ENCODE results near the gene KDM5A. TPM values are rescaled to one million over a fixed set of nuclear protein-coding genes. Genes with fewer than 3 reads are reported as not detected.

KDM5A gene
- total and polyA plus RNA-seq, 2 donors (not counting 1 experiment from before 2014, with no cell fraction given) = 24.4 to 54.5 TPM

DNA sequence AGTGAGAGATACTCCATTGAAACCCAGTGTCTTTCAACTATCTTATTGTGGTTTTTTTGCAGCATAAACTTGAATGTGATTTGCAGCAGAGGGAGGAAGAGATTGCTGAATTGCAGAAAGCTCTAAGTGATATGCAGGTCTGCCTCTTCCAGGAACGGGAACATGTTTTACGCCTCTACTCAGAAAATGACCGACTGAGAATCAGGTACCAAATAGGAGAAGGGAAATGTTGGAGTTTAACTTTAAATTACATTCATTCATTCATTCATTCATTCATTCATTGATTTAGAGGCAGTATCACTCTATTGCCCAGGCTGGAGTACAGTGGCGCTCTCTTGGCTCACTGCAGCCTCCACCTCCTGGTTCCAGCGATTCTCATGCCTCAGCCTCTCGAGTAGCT, 29.3 kb upstream of the KDM5A start:
- Histone ChIP-seq H3K9ac (ENCODE audit: insufficient read depth, low read length) (no peak overlapping the region), H2AFZ (ENCODE audit: low read length) (no peak overlapping the region), H3K27ac (ENCODE audit: insufficient read depth, low read length) (no peak overlapping the region), H3K4me2 (ENCODE audit: extremely low read depth, insufficient read depth, low read length) (no peak overlapping the region), H3K79me2 (ENCODE audit: control insufficient read depth, insufficient read depth, low read length) (no peaks in the 10 kb centered on the region), H3K4me3 (replicated peaks in 1 of 4; ENCODE audit: control extremely low read depth in 1 of 4, insufficient read depth in 1 of 4, low read depth in 3 of 4, low read length in 4 of 4) (no peak overlapping the region), H3K36me3 (ENCODE audit: control insufficient read depth, insufficient read depth, low read length) (peaks cover 3% of the 10 kb centered on the region), H3K4me1 (ENCODE audit: control insufficient read depth, extremely low read depth, insufficient read depth, low read length) (no peaks in the 10 kb centered on the region), H3K9me3 (ENCODE audit: control insufficient read depth, insufficient read depth, low read depth, low read length) (no peaks in the 10 kb centered on the region), H4K20me1 (ENCODE audit: control insufficient read depth, extremely low read depth, insufficient read depth, low read length) (no peaks in the 10 kb centered on the region), H3K27me3 (ENCODE audit: control insufficient read depth, insufficient read depth, low read length) (no peaks in the 10 kb centered on the region)
- DNase-seq (ENCODE audit: low read depth in 2 of 2) = no peak
- TF ChIP-seq EZH2 (IDR thresholded peaks at IDR 0.05; ENCODE audit: low read length, missing control alignments) = no peak
- TF ChIP-seq, protein P1, sequence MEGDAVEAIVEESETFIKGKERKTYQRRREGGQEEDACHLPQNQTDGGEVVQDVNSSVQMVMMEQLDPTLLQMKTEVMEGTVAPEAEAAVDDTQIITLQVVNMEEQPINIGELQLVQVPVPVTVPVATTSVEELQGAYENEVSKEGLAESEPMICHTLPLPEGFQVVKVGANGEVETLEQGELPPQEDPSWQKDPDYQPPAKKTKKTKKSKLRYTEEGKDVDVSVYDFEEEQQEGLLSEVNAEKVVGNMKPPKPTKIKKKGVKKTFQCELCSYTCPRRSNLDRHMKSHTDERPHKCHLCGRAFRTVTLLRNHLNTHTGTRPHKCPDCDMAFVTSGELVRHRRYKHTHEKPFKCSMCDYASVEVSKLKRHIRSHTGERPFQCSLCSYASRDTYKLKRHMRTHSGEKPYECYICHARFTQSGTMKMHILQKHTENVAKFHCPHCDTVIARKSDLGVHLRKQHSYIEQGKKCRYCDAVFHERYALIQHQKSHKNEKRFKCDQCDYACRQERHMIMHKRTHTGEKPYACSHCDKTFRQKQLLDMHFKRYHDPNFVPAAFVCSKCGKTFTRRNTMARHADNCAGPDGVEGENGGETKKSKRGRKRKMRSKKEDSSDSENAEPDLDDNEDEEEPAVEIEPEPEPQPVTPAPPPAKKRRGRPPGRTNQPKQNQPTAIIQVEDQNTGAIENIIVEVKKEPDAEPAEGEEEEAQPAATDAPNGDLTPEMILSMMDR (conservative IDR thresholded peaks at IDR 0.05 in 1 of 2, IDR thresholded peaks at IDR 0.05 in 1 of 2; ENCODE audit: low read depth in 1 of 2, low read length in 2 of 2) = no peak

- Histone ChIP-seq H3K9ac (ENCODE audit: insufficient read depth, low read length) (no peak overlapping the region), H3K4me2 (ENCODE audit: extremely low read depth, insufficient read depth, low read length) (no peak overlapping the region), H3K27me3 (ENCODE audit: control insufficient read depth, insufficient read depth, low read length) (no peaks in the 10 kb centered on the region), H3K27ac (ENCODE audit: insufficient read depth, low read length) (no peak overlapping the region), H3K79me2 (ENCODE audit: control insufficient read depth, insufficient read depth, low read length) (no peaks in the 10 kb centered on the region), H3K36me3 (ENCODE audit: control insufficient read depth, insufficient read depth, low read length) (peaks cover 3% of the 10 kb centered on the region), H3K9me3 (ENCODE audit: control insufficient read depth, insufficient read depth, low read depth, low read length) (no peaks in the 10 kb centered on the region), H4K20me1 (ENCODE audit: control insufficient read depth, extremely low read depth, insufficient read depth, low read length) (no peaks in the 10 kb centered on the region), H2AFZ (ENCODE audit: low read length) (no peak overlapping the region), H3K4me3 (replicated peaks in 1 of 4; ENCODE audit: control extremely low read depth in 1 of 4, insufficient read depth in 1 of 4, low read depth in 3 of 4, low read length in 4 of 4) (no peak overlapping the region), H3K4me1 (ENCODE audit: control insufficient read depth, extremely low read depth, insufficient read depth, low read length) (no peaks in the 10 kb centered on the region)
- DNase-seq (ENCODE audit: low read depth in 2 of 2) = no peak
- TF ChIP-seq, protein P1 (conservative IDR thresholded peaks at IDR 0.05 in 1 of 2, IDR thresholded peaks at IDR 0.05 in 1 of 2; ENCODE audit: low read depth in 1 of 2, low read length in 2 of 2) = no peak
- no peak for TF ChIP-seq EZH2 (IDR thresholded peaks at IDR 0.05; ENCODE audit: low read length, missing control alignments)
Measured at GRCh38 chr12:414859-415258, 25.7 kb upstream of the KDM5A start.

- DNase-seq (ENCODE audit: low read depth in 2 of 2) = peak; percentile 26 to 46
- no peak for TF ChIP-seq EZH2 (IDR thresholded peaks at IDR 0.05; ENCODE audit: low read length, missing control alignments)
- TF ChIP-seq, protein P1 (conservative IDR thresholded peaks at IDR 0.05 in 1 of 2, IDR thresholded peaks at IDR 0.05 in 1 of 2; ENCODE audit: low read depth in 1 of 2, low read length in 2 of 2) = peak; percentile 39 to 50
- peak overlapping the region; percentile 73 for H3K4me2 ChIP-seq (ENCODE audit: extremely low read depth, insufficient read depth, low read length)
- H2AFZ ChIP-seq (ENCODE audit: low read length) = peak overlapping the region; percentile 4
- H3K9ac ChIP-seq (ENCODE audit: insufficient read depth, low read length) = no peak overlapping the region
- H3K4me1 ChIP-seq (ENCODE audit: control insufficient read depth, extremely low read depth, insufficient read depth, low read length) = no peaks in the 10 kb centered on the region
- no peaks in the 10 kb centered on the region for H3K36me3 ChIP-seq (ENCODE audit: control insufficient read depth, insufficient read depth, low read length)
- peak overlapping the region; percentile 40 for H3K27ac ChIP-seq (ENCODE audit: insufficient read depth, low read length)
- H4K20me1 ChIP-seq (ENCODE audit: control insufficient read depth, extremely low read depth, insufficient read depth, low read length) = no peaks in the 10 kb centered on the region
- peaks cover 3% of the 10 kb centered on the region for H3K79me2 ChIP-seq (ENCODE audit: control insufficient read depth, insufficient read depth, low read length)
- no peaks in the 10 kb centered on the region for H3K27me3 ChIP-seq (ENCODE audit: control insufficient read depth, insufficient read depth, low read length)
- H3K4me3 ChIP-seq (replicated peaks in 1 of 4; ENCODE audit: control extremely low read depth in 1 of 4, insufficient read depth in 1 of 4, low read depth in 3 of 4, low read length in 4 of 4) = peak overlapping the region; percentile 69 to 99 (median 80)
- no peaks in the 10 kb centered on the region for H3K9me3 ChIP-seq (ENCODE audit: control insufficient read depth, insufficient read depth, low read depth, low read length)
Measured at GRCh38 chr12:402029-402389, 12.9 kb upstream of the KDM5A start.

Measured in fibroblast of lung (primary cell).